NCI-H446 (cell line): ENCODE measurements around the gene UNC5C.

Experiments
- DNase-seq, 2 experiments: peaks; one replicate each; lab custom pipeline; 2025; lab: John Stamatoyannopoulos, UW

The UNC5C gene

DNA sequence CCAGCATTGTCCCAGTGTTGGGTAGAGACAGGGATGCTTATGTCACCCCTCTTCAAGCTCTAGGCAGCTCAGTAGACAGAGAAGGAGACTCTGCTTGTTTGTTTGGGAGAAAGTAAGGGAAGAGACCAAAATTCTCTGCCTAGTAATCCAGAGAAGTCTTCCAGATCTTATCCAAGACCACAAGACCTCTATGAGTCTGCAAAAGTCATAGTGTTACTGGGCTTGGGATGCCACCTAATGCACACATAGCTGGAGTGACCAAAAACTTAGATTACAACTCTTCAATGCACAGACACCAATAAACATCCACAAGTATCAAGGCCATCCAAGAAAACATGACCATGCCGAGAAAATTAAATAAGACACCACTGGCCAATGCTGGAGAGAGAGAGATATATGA, 205.5 kb downstream of the UNC5C start:
- DNase-seq, result no peak

DNA sequence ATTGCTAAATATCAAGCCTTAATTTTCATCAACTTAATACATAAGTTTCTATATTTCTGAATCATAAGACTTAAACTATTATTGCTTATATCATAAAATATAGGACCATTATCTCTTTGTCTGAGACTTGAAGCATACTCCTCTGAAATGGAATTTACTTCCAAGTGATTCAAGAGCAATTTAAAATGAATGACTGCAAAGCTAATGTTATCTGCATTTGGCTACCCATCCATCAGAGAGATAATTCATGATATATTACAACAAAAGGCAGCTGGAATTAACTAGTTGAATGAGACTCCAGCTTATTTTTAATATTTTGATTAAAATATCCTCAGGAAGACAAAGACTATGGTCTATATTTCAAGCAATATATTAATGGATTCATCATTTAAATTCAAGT, 208.6 kb downstream of the UNC5C start:
- no peak for DNase-seq

- DNase-seq, result no peak
Measured at GRCh38 chr4:95325665-95326064, 223.1 kb downstream of the UNC5C start.

DNA sequence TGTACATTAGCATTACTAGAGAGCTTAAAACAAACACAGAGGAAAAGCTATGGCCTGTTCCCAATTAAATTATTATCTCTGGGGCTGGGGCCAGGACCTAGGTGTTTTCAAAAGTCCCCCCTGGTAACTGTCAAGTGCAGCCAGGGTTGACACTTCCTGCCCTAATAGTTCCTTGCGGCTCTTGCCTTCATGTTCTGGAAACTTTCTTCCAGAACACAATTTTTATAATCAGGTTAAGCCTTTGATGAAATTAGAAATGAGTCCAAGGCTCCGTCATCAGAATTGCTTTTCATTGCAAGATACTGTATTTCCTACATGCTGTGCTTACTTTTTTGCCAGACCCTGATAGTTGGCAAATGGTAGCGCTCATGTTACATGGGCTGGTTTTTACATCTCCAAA, 229.6 kb downstream of the UNC5C start:
- no peak for DNase-seq

- DNase-seq, result no peak
Measured at GRCh38 chr4:95318483-95318882, 230.3 kb downstream of the UNC5C start.

GRCh38 chr4:95318044-95318443, 230.7 kb downstream of the UNC5C start:
- DNase-seq, result no peak

- peak in 1 of 2 experiments; percentile 37 for DNase-seq
Measured at GRCh38 chr4:95317085-95317793, 231.5 kb downstream of the UNC5C start.

GRCh38 chr4:95314573-95314972, 234.2 kb downstream of the UNC5C start:
- no peak for DNase-seq

DNA sequence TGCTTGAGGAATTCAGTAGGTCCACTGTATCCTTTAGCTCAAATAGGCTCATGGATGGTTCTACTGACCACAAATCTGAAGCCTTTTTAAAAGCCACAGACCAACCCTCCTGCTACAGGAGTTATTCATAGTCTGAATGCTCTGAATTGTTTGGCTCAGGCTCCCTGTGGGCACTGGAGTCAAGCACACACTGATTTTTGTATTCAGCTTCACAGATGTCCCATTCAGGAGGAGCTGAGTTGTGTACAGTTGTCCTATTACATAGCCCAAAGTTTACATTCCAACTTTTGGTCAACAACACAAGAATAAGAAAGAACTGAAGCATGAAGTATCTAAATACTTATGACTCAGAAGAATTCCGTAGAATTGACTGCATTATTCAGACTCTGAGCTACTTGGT, 243.9 kb downstream of the UNC5C start:
- no peak for DNase-seq

- DNase-seq, result no peak
Measured at GRCh38 chr4:95300304-95300703, 248.5 kb downstream of the UNC5C start.

DNA sequence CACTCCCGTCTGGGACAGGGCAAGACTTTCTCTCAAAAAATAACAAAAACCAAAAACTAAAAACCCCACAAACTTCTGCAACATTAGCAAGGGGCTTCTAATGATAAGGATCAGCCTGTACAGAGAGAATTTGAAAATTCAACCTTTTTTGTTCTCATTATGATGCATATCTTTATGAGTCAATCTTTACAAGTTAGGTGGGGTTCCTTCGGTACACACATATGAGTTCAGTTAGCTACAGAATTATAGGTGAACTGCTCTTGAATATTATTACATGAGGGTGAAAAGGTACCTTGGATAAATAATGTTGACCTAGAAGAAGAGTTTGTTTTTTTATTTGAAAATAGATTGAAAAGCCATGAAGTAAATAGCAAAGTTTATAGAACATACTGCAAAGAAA, 252.7 kb downstream of the UNC5C start:
- DNase-seq, result no peak

- no peak for DNase-seq
Measured at GRCh38 chr4:95295157-95295556, 253.6 kb downstream of the UNC5C start.

- no peak for DNase-seq
Measured at GRCh38 chr4:95294321-95294720, 254.5 kb downstream of the UNC5C start.

DNA sequence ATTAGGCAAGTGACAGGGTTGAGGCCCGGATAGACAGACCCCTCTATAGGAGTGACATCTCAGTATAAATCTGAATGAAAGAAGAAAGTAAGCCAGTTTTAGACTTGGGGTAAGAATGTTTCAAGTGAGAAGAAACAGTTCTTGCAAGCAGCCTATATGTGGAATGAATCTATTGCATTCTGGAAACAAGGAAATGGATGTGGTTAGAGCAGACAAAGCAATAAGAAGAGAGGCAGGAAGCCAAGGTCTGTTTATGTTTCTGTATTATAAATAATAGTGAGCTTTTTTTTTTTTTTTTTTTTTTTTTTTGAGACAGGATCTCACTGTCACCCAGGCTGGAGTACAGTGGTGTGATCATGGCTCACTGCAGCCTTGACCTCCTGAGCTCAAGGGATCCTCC, 255.8 kb downstream of the UNC5C start:
- no peak for DNase-seq

DNA sequence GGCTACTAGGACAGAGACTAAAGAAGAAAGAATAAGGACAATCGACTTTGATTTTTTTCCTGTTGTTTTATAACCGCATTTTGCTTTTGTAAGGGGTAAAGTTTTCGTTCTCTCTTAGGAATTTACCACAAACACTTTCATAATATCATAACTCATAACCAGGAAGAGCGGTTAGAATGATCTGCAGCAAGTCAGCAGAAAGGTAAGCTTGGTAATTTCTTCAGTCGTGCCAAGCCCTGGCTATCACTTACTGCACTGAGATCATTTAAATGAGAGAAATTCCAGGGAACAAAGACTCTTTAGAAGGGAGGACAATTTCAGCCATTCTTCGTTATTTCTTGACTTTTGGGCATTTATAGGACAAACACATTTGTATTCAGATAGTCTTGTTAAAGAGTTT, 258.1 kb downstream of the UNC5C start:
- DNase-seq, result no peak

- DNase-seq, result no peak
Measured at GRCh38 chr4:95289028-95289634, 259.6 kb downstream of the UNC5C start.

- DNase-seq, result no peak
Measured at GRCh38 chr4:95288552-95288951, 260.2 kb downstream of the UNC5C start.

GRCh38 chr4:95285797-95286196, 263.0 kb downstream of the UNC5C start:
- no peak for DNase-seq

DNA sequence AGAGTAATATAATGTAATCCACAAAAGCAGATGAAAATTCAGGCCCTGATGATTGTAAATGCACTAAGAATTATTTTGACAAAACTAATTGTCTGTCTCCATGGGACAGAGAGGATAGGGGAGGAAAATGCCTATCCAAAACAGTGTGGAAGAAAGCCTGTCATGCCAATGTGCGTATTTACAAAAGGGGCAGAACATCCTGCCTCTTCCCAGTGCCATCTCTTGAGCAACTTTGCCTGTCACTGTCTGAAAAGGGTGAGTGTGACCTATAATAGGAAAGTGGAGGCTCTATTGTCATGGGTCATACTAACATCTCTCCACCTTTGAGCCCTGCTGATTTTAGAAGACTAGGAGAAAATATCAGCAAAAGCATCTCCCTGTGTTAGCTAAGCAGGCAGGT, 264.1 kb downstream of the UNC5C start:
- no peak for DNase-seq

DNA sequence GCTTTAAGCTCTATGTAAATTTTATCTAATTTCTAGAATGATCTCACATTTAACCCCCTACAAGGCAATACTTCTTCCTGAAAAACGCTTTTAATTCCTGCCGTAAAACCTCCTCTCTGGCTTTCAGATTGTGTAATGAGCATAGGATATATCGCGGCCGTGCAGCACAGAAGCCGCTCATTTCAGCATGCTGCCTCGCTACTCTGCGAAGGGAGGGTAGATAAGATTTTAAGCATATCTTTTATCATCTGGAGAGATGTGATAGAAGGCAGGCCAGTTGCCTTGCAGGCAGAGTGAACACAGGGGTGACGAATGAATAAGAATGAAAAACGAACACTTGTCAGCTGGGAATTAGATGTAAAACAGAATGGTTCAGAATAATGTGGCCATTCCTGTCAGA, 265.5 kb downstream of the UNC5C start:
- no peak for DNase-seq

DNA sequence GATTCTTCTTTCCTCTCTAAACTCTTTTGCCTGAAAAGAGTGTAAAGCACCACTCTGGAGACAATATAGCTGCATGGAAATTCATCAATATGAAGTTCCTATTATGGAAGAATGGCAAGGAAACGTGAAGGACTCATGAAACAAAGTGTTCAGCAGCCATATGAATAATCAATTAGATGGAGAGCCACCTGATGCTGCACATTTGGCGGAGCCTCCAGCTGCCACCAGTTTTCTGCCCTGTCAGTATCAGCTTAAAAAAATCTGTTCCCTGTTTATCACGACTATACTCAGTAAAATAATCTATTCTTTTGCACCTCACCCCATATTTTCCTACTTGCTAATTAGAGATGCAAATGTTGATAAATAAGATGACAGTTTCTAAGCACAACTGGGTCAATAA, 276.0 kb downstream of the UNC5C start:
- DNase-seq, result no peak

- DNase-seq, result no peak
Measured at GRCh38 chr4:95272036-95272435, 276.7 kb downstream of the UNC5C start.

- DNase-seq, result peak; percentile 23 to 59
Measured at GRCh38 chr4:95268819-95269565, 279.8 kb downstream of the UNC5C start.
